H1 (cell line): ENCODE data around the gene LIX1L. TPM values are rescaled to one million over a fixed set of nuclear protein-coding genes. Genes with fewer than 3 reads are reported as not detected.

Experiments used
- BACH1 ChIP-seq: IDR thresholded peaks from 2 replicates; pipeline ENCODE4 v1.6.1; 2012; ENCODE audit warnings: low read length, improper control_type of control experiment
- CBX8 ChIP-seq: fragments of 300-800, 300-1000 bp; sonication (generic); IDR thresholded peaks from 2 replicates; pipeline ENCODE4 v1.7.1; 2016; ENCODE audit warnings: low read depth, low read length, borderline replicate concordance
- CEBPB ChIP-seq: IDR thresholded peaks from 2 replicates; pipeline ENCODE4 v1.6.1; 2012; ENCODE audit warnings: low read depth, low read length
- CHD1 ChIP-seq: IDR thresholded peaks from 2 replicates; pipeline ENCODE4 v1.6.1; 2012; ENCODE audit warnings: low read depth, low read length, improper control_type of control experiment
- CTBP2 ChIP-seq: IDR thresholded peaks from 2 replicates; pipeline ENCODE4 v1.7.0; 2011; ENCODE audit warnings: borderline replicate concordance, mild to moderate bottlenecking, moderate library complexity, mixed read lengths, low read length; ENCODE audit not compliant: insufficient read depth, insufficient read length
- EGR1 ChIP-seq: IDR thresholded peaks from 2 replicates; pipeline ENCODE4 v1.6.1; 2011; ENCODE audit warnings: low read depth, low read length, borderline replicate concordance
- EP300 ChIP-seq, 2 experiments: IDR thresholded peaks; 1 replicate in 1 of 2; 2 replicates in 1 of 2; pipeline ENCODE4 v1.6.1; 2011 to 2012; ENCODE audit warnings: low read depth in 2 of 2, low read length in 2 of 2, mild to moderate bottlenecking in 2 of 2, borderline replicate concordance in 1 of 2, inconsistent platforms in 1 of 2, moderate library complexity in 1 of 2
- KDM1A ChIP-seq: fragments of 200-600, 300-600 bp; sonication (generic); IDR thresholded peaks from 2 replicates; pipeline ENCODE4 v1.7.1; 2016; ENCODE audit warnings: mild to moderate bottlenecking, low read length, borderline replicate concordance
- KDM4A ChIP-seq: IDR thresholded peaks from one replicate; pipeline ENCODE4 v1.7.1; 2012; ENCODE audit warnings: low read depth, mild to moderate bottlenecking, moderate library complexity, low read length, inconsistent platforms; ENCODE audit not compliant: severe bottlenecking
- NANOG ChIP-seq: IDR thresholded peaks from 2 replicates; pipeline ENCODE4 v1.6.1; 2011; ENCODE audit warnings: low read length, low read depth, mild to moderate bottlenecking, inconsistent platforms; ENCODE audit not compliant: insufficient read depth, poor library complexity, severe bottlenecking
- PHF8 ChIP-seq: fragments of 200-600 bp; sonication (generic); conservative IDR thresholded peaks from 2 replicates; pipeline ENCODE4 v1.7.1; 2012; ENCODE audit warnings: low read depth, mild to moderate bottlenecking, inconsistent platforms, low read length, moderate library complexity
- POLR2A ChIP-seq, 2 experiments: IDR thresholded peaks; 1 replicate in 1 of 2; 2 replicates in 1 of 2; pipeline ENCODE4 v1.6.1; 2011; ENCODE audit warnings: low read depth in 2 of 2, low read length in 2 of 2, mild to moderate bottlenecking in 2 of 2; ENCODE audit errors: control extremely low read depth in 1 of 2
- POLR2AphosphoS5 ChIP-seq: IDR thresholded peaks from 2 replicates; pipeline ENCODE4 v1.6.1; 2011; ENCODE audit warnings: low read depth, low read length
- RAD21 ChIP-seq, 2 experiments: IDR thresholded peaks in 1 of 2; conservative IDR thresholded peaks in 1 of 2; 2 replicates each; pipeline ENCODE4 v1.6.1; 2011; ENCODE audit warnings: low read depth in 2 of 2, low read length in 2 of 2, improper control_type of control experiment in 1 of 2, inconsistent platforms in 1 of 2, mild to moderate bottlenecking in 1 of 2, moderate library complexity in 1 of 2
- RFX5 ChIP-seq: IDR thresholded peaks from 2 replicates; pipeline ENCODE4 v1.6.1; 2011; ENCODE audit warnings: low read depth, low read length, improper control_type of control experiment, borderline replicate concordance
- SAP30 ChIP-seq: fragments of 300-600 bp; sonication (generic); IDR thresholded peaks from 2 replicates; pipeline ENCODE4 v1.7.1; 2012; ENCODE audit warnings: low read length, moderate library complexity, mild to moderate bottlenecking, inconsistent platforms; ENCODE audit not compliant: insufficient read depth, insufficient replicate concordance
- SIX5 ChIP-seq: IDR thresholded peaks from 2 replicates; pipeline ENCODE4 v1.6.1; 2011; ENCODE audit warnings: mild to moderate bottlenecking, low read depth, low read length
- SRF ChIP-seq: IDR thresholded peaks from 2 replicates; pipeline ENCODE4 v1.6.1; 2011; ENCODE audit warnings: mild to moderate bottlenecking, low read depth, low read length, moderate library complexity
- TAF1 ChIP-seq: IDR thresholded peaks from 2 replicates; pipeline ENCODE4 v1.6.1; 2011; ENCODE audit warnings: mild to moderate bottlenecking, low read depth, low read length
- TAF7 ChIP-seq: optimal IDR thresholded peaks from 2 replicates; pipeline ENCODE3; 2011; ENCODE audit warnings: low read depth, mild to moderate bottlenecking, inconsistent platforms, low read length, moderate library complexity, borderline replicate concordance
- TBP ChIP-seq: IDR thresholded peaks from 2 replicates; pipeline ENCODE4 v1.6.1; 2011; ENCODE audit warnings: low read depth, low read length, improper control_type of control experiment
- polyA plus RNA-seq, 7 experiments: library from polyadenylated mRNA; depleted of rRNA in 3 of 7; stranded (reverse) in 5 of 7; unstranded in 2 of 7; fragments of >200 nt in 5 of 7; fragments of 200-250 nt in 2 of 7; gene quantifications; 1 replicate in 5 of 7; 2 replicates in 1 of 7; 4 replicates in 1 of 7; pipeline versions ENCODE4 v1.2.1 to v1.2.3, GENCODE V29; 2011 to 2013; ENCODE audit warnings: missing spikeins in 2 of 7, mixed read lengths in 2 of 7
- total RNA-seq: library from RNA; stranded (reverse); fragmentation: NEBNext Ultra II Directional; extraction: Animal tissue kit (Norgen Biotek cat#: 25700); gene quantifications from 2 replicates; pipeline ENCODE4 v1.2.1, GENCODE V29; 2021
- TF ChIP-seq, protein P1 (sequence below): IDR thresholded peaks from 2 replicates; pipeline ENCODE4 v1.6.1; 2011; ENCODE audit warnings: low read length, improper control_type of control experiment

The LIX1L gene
- total and polyA plus RNA-seq, 2 of the 8 experiments (the other 6 are each of a cell fraction or from before 2014, with no cell fraction given): 2.9 to 3.7 TPM

DNA sequence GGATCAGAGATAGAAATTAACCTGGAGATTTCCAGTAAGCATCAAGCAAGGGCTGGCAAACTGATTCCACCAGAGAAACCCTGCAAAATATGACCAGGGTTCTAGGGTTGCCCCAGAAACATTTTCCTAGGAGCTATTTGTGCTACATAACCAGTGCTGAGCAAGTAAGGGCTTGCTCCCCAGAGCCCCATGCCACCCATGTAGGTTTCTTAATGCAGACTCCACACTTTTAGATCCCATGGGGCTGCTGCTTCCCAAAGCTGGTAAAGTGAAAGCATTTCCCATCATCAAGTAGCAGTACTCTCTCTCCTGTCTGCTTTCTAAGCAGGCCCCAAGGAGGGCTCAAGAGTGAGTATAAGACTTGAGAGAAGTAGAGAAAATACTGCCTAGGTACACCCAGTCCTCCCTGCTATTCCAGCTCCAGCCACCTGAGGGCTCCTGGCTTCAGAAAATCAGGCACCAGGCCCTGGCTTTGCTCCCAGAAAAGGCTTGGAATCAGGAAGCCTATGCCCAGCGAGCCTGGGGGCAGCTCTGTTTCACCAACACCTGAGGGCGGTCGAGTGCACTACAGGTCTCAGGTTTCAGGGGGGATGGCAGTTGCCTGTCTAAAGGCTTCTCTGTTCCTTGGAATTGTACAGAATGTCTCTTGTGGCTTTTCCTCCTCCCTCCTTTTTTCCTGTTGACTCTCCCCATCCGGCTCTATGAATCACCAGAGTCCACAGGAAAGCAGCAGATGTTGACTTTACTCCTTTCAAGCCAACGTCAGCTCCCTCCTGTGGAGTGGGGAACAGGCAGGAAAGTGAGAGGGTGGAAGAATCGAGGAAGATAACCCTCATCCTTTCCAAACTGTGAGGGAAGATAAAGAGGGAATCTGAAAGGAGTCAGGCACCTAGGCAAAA is 66.0 kb downstream of the LIX1L start (continued):
- TF ChIP-seq TBP (0 out of 2 replicates have a peak, but pooled peaks have one; percentile 34), SAP30 (no peak), CEBPB (no peak), TAF7 (no peak), POLR2A (IDR thresholded peaks at IDR 0.05; ENCODE audit: control extremely low read depth in 1 of 2, low read depth in 2 of 2, low read length in 2 of 2) (peak in 1 of 2 experiments; percentile 27; a peak in 1 of 3 replicates), EP300 (IDR thresholded peaks at IDR 0.05; ENCODE audit: borderline replicate concordance in 1 of 2, low read depth in 2 of 2, low read length in 2 of 2) (no peak), NANOG (no peak), KDM4A (no peak), KDM1A (peak; percentile 41; the same call in 1 of the 2 replicates), CTBP2 (no peak), CHD1 (no peak), SRF (0 out of 2 replicates have a peak, but pooled peaks have one; percentile 7), TAF1 (no peak), CBX8 (no peak), POLR2AphosphoS5 (no peak), RAD21 (IDR thresholded peaks at IDR 0.05 in 1 of 2, conservative IDR thresholded peaks at IDR 0.05 in 1 of 2; ENCODE audit: low read depth in 2 of 2, low read length in 2 of 2) (peak; percentile 96 to 99), EGR1 (no peak), PHF8 (no peak), RFX5 (no peak), BACH1 (no peak), SIX5 (peak; percentile 55)
- TF ChIP-seq, protein P1, sequence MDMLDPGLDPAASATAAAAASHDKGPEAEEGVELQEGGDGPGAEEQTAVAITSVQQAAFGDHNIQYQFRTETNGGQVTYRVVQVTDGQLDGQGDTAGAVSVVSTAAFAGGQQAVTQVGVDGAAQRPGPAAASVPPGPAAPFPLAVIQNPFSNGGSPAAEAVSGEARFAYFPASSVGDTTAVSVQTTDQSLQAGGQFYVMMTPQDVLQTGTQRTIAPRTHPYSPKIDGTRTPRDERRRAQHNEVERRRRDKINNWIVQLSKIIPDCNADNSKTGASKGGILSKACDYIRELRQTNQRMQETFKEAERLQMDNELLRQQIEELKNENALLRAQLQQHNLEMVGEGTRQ: peak; percentile 10; the same call in 1 of the 2 replicates
